K562 (cell line): ENCODE measurements around the gene TIMM9. TPM values are rescaled to one million over a fixed set of nuclear protein-coding genes. Genes with fewer than 3 reads are reported as not detected.

Experiments
- ATAC-seq: fragments of 200-7000 bp; cut with Tn5 transposase; 3 replicates; pipeline ENCODE4 v1.9.1; 2020; ENCODE audit warnings: moderate library complexity
- BruUV-seq: library from RNA; stranded (reverse); fragments of 400-500 nt; replicated peaks from 2 replicates; lab custom pipeline; 2021; lab: Mats Ljungman, UMichigan
- CTCF ChIA-PET: fragments of 300-600 bp; formaldehyde crosslinking; extraction: SDS; loops from one replicate; lab custom pipeline; 2021; ENCODE audit warnings: low intra/inter-chr PET ratio; lab: Yijun Ruan, JAX
- POLR2A ChIA-PET: fragments of 300-600, 350-650 bp; sonication (Branson Sonifier 250); formaldehyde crosslinking; extraction: SDS; loops from one replicate; lab custom pipeline; 2021; ENCODE audit warnings: antibody characterized with exemption, inconsistent platforms; lab: Yijun Ruan, JAX
- DNase-seq, 4 experiments: peaks; one replicate each; pipeline versions ENCODE4 v3.0.0 to v3.0.0-alpha.2; 2011 to 2018; ENCODE audit warnings: low spot score in 3 of 4, mixed read lengths in 3 of 4; ENCODE audit errors: extremely low read depth in 1 of 4
- FAIRE-seq: peaks from 2 replicates; lab custom pipeline; 2011; peaks lifted over from hg19 to GRCh38; lab: Jason Lieb, UNC
- H2AFZ ChIP-seq: 2 replicates; pipeline ENCODE4 v1.6.0; 2011; ENCODE audit warnings: low read depth, low read length, control low read depth, inconsistent platforms
- H3K27ac ChIP-seq: fragments of 200-600 bp; 3 replicates; pipeline ENCODE4 v1.8.0; 2011; ENCODE audit warnings: low read depth, mild to moderate bottlenecking, control low read depth, inconsistent platforms, low read length, moderate library complexity, mixed read lengths; ENCODE audit errors: extremely low read depth
- H3K27me3 ChIP-seq, 2 experiments: fragments of 300-600 bp in 1 of 2; 2 replicates in 1 of 2; 3 replicates in 1 of 2; pipeline versions ENCODE4 v1.6.0 to v1.8.0; 2011; ENCODE audit warnings: inconsistent platforms in 2 of 2, low read length in 2 of 2, mild to moderate bottlenecking in 1 of 2, mixed read lengths in 1 of 2, moderate library complexity in 1 of 2; ENCODE audit not compliant: control insufficient read depth in 2 of 2, insufficient read depth in 2 of 2
- H3K36me3 ChIP-seq: fragments of 300-600 bp; 3 replicates; pipeline ENCODE4 v1.8.0; 2011; ENCODE audit warnings: mild to moderate bottlenecking, low read length, inconsistent platforms; ENCODE audit not compliant: control insufficient read depth, insufficient read depth
- H3K4me1 ChIP-seq, 2 experiments: fragments of 200-600 bp in 1 of 2; replicated peaks in 1 of 2; 2 replicates in 1 of 2; 3 replicates in 1 of 2; pipeline versions ENCODE4 v1.5.1 to v1.8.0; 2011; ENCODE audit warnings: inconsistent platforms in 2 of 2, low read length in 2 of 2, mild to moderate bottlenecking in 1 of 2, mixed read lengths in 1 of 2, moderate library complexity in 1 of 2; ENCODE audit not compliant: control insufficient read depth in 2 of 2, insufficient read depth in 2 of 2
- H3K4me2 ChIP-seq: 2 replicates; pipeline ENCODE4 v1.6.1; 2011; ENCODE audit warnings: low read length, control low read depth, inconsistent platforms, mixed read lengths; ENCODE audit not compliant: insufficient read depth
- H3K4me3 ChIP-seq: fragments of 200-600 bp; sonication (generic), shearing (Covaris generic); 2 replicates; pipeline ENCODE4 v1.5.1; 2016; ENCODE audit warnings: control low read depth, inconsistent platforms
- H3K79me2 ChIP-seq: fragments of 200-600 bp; 3 replicates; pipeline ENCODE4 v1.8.0; 2011; ENCODE audit warnings: low read length, inconsistent platforms; ENCODE audit not compliant: control insufficient read depth, insufficient read depth
- H3K9ac ChIP-seq, 2 experiments: 2 replicates each; pipeline versions ENCODE4 v1.6.0 to v1.6.1; 2011; ENCODE audit warnings: low read depth in 2 of 2, low read length in 2 of 2, control low read depth in 1 of 2, inconsistent platforms in 1 of 2, mild to moderate bottlenecking in 1 of 2, mixed read lengths in 1 of 2; ENCODE audit not compliant: insufficient read depth in 1 of 2
- H3K9me1 ChIP-seq: one replicate; pipeline ENCODE4 v1.6.0; 2011; ENCODE audit warnings: inconsistent platforms, mild to moderate bottlenecking, low read length, moderate library complexity; ENCODE audit not compliant: control insufficient read depth, insufficient read depth
- H3K9me3 ChIP-seq: replicated peaks from 2 replicates; pipeline ENCODE4 v1.5.1; 2011; ENCODE audit warnings: low read depth, low read length, inconsistent platforms; ENCODE audit not compliant: control insufficient read depth, insufficient read depth
- H4K20me1 ChIP-seq: replicated peaks from 2 replicates; pipeline ENCODE4 v1.6.1; 2011; ENCODE audit warnings: low read length, inconsistent platforms, mixed read lengths; ENCODE audit not compliant: control insufficient read depth, insufficient read depth
- CREB1 ChIP-seq, 2 experiments: sonication (generic) in 1 of 2; formaldehyde crosslinking in 1 of 2; IDR thresholded peaks; 2 replicates each; pipeline versions ENCODE4 v1.6.1 to v1.8.0; 2012 to 2022; ENCODE audit warnings: inconsistent platforms in 1 of 2, mild to moderate bottlenecking in 1 of 2, missing genetic modification reagents in 1 of 2, moderate library complexity in 1 of 2
- CREM ChIP-seq: IDR thresholded peaks from 2 replicates; pipeline ENCODE4 v1.6.1; 2014; ENCODE audit warnings: antibody characterized with exemption, low read depth
- CTBP1 ChIP-seq: fragments of 450-650 bp; IDR thresholded peaks from 2 replicates; pipeline ENCODE4 v1.6.1; 2016; ENCODE audit warnings: borderline replicate concordance
- POLR2G ChIP-seq: fragments of 200-400 bp; formaldehyde crosslinking; IDR thresholded peaks from 2 replicates; pipeline ENCODE4 v1.6.1; 2017; ENCODE audit warnings: low read depth, mild to moderate bottlenecking, antibody characterized with exemption, low read length, moderate library complexity
- POLR3G ChIP-seq: IDR thresholded peaks from 2 replicates; pipeline ENCODE4 v1.6.1; 2011; ENCODE audit not compliant: insufficient read length, insufficient replicate concordance; ENCODE audit errors: extremely low read depth
- ZBTB11 ChIP-seq, 3 experiments: fragments of 200-800 bp in 1 of 3; fragments of 250-450 bp in 1 of 3; fragments of 450-650 bp in 1 of 3; sonication (Bioruptor Pico) in 1 of 3; sonication (Bioruptor generic) in 1 of 3; formaldehyde crosslinking in 1 of 3; IDR thresholded peaks; 2 replicates each; pipeline versions ENCODE4 v1.6.1 to v1.8.0; 2016 to 2022; ENCODE audit warnings: mild to moderate bottlenecking in 2 of 3, missing genetic modification characterization in 2 of 3, missing compliant biosample characterization in 1 of 3, moderate library complexity in 1 of 3
- ZBTB34 ChIP-seq: fragments of 250-450 bp; sonication (Bioruptor Pico); IDR thresholded peaks from 2 replicates; pipeline ENCODE4 v1.8.0; 2021; ENCODE audit warnings: mild to moderate bottlenecking, moderate library complexity
- ZNF589 ChIP-seq: fragments of 200-800 bp; sonication (Bioruptor generic); IDR thresholded peaks from 2 replicates; pipeline ENCODE4 v1.6.1; 2016; ENCODE audit warnings: low read depth, missing genetic modification characterization, missing compliant biosample characterization
- ZNF76 ChIP-seq: fragments of 250-450 bp; sonication (Bioruptor Pico); IDR thresholded peaks from 2 replicates; pipeline ENCODE4 v1.4.0; 2020; ENCODE audit warnings: mild to moderate bottlenecking, moderate library complexity, borderline replicate concordance
- ZNF830 ChIP-seq: fragments of 250-450 bp; sonication (Bioruptor Pico); IDR thresholded peaks from 2 replicates; pipeline ENCODE4 v1.5.0; 2021; ENCODE audit warnings: mild to moderate bottlenecking
- WGBS: fragments of 100-300 bp; shearing (Covaris generic); methylation state at CpG from one replicate; pipeline ENCODE4 v1.1.6; 2016; ENCODE audit warnings: low coverage, mixed read lengths; ENCODE audit not compliant: insufficient coverage; ENCODE audit errors: missing lambda C conversion rate; 5-methylcytosine and 5-hydroxymethylcytosine counted together
- in situ Hi-C: fragments of 300-500 bp; cut with MboI; formaldehyde crosslinking; loops from 4 replicates; pipeline ENCODE4 v1.15.0; 2018; ENCODE audit warnings: inconsistent platforms, mixed read lengths
- intact Hi-C: fragments of 100-400 bp; cut with micrococcal nuclease; formaldehyde crosslinking; loops from 2 replicates; pipeline ENCODE4 v1.14.2; 2022
- polyA plus RNA-seq, 8 experiments: library from polyadenylated mRNA; depleted of rRNA in 4 of 8; stranded (reverse) in 5 of 8; unstranded in 3 of 8; fragments of >200 nt; fragmentation: Nextera tagmentation in 2 of 8; fragmentation: Illumina TruSeq in 1 of 8; extraction: Ambion mirVana in 2 of 8; extraction: Trizol in 1 of 8; gene quantifications; 2 replicates each; pipeline versions ENCODE4 v1.2.1 to v1.2.3, GENCODE V29; 2011 to 2014; ENCODE audit warnings: inconsistent platforms in 1 of 8, missing spikeins in 1 of 8
- total RNA-seq, 7 experiments: library from RNA; depleted of rRNA in 6 of 7; stranded (reverse); fragments of >200 nt in 6 of 7; fragmentation: Illumina TruSeq in 2 of 7; extraction: Trizol in 2 of 7; gene quantifications; 2 replicates each; pipeline versions ENCODE4 v1.2.1 to v1.2.3, GENCODE V29; 2011 to 2021; ENCODE audit warnings: low replicate concordance in 1 of 7

The TIMM9 gene
- total and polyA plus RNA-seq, 9 of the 15 experiments (the other 6 are each of a cell fraction or from before 2014, with no cell fraction given): 28.0 to 101 (median 54.3) TPM

GRCh38 chr14:58395812-58396788 is 31.2 kb downstream of the TIMM9 start, which contains the start of gene TOMM20L:
Gene TOMM20L (plus strand): TSS chr14:58395930. CDS start chr14:58395958, 28 bp downstream.
- no TSS peak for BruUV-seq
- DNase-seq: peak; percentile 59 to 67 (median 62)
- Histone ChIP-seq H4K20me1 (no peaks in the 10 kb centered on the region), H3K4me3 (peak within 1 kb of the TSS; percentile 11), H3K79me2 (no peaks in the 10 kb centered on the region), H3K4me2 (peak within 1 kb of the TSS; percentile 62), H3K27ac (no peak within 1 kb of the TSS), H3K9ac (peak within 1 kb of the TSS; percentile 37 to 72; a peak in 3 of 4 replicates), H3K27me3 (no peaks in the 10 kb centered on the region), H3K36me3 (no peaks in the 10 kb centered on the region), H3K4me1 (peaks cover 0 to 9% of the 10 kb centered on the region in 2 experiments; a peak in 3 of 5 replicates), H3K9me3 (no peaks in the 10 kb centered on the region), H2AFZ (peak within 1 kb of the TSS; percentile 96), H3K9me1 (no peaks in the 10 kb centered on the region)
- 70% methylated on average over 26 of the region's 86 CpGs for WGBS
- POLR2A ChIA-PET: no interaction called here
- CTCF ChIA-PET: interaction anchor here (0.6 kb wide), 1 partner anchor 287 kb away, joined by 3 read pairs; no protein-coding TSS in a partner anchor
- ATAC-seq: peak; percentile 95
- in situ Hi-C loops: no loop called here
- intact Hi-C loops: no loop called here
- no peak for FAIRE-seq
- TF ChIP-seq ZNF589 (CRISPR knock-in tag) (no peak), ZBTB34 (no peak), POLR2G (peak; percentile 66), CTBP1 (peak; percentile 33; the same call in 1 of the 2 replicates), ZBTB11 (CRISPR knock-in tag; IDR thresholded peaks at IDR 0.05) (peak in 1 of 3 experiments; percentile 27; a peak in 1 of 6 replicates), POLR3G (no peak), CREM (0 out of 2 replicates have a peak, but pooled peaks have one; percentile 19), ZNF830 (no peak), CREB1 (IDR thresholded peaks at IDR 0.05) (peak; percentile 13; the same call in 1 of the 2 replicates), CREB1 (CRISPR knock-in tag; IDR thresholded peaks at IDR 0.05) (no peak), ZNF76 (CRISPR knock-in tag) (no peak)
